ENCODE results near the gene BTBD19. TPM values are rescaled to one million over a fixed set of nuclear protein-coding genes. Genes with fewer than 3 reads are reported as not detected.

BTBD19 gene
- total RNA-seq, 4 donors from 2014 or later = 1.2 to 7.3 (median 4.4) TPM

GRCh38 chr1:44829506-44830384 is 21.4 kb downstream of the BTBD19 start:
- no peak for DNase-seq (ENCODE audit: low spot score in 2 of 2)
- WGBS = 75% methylated on average over 6 of the region's 12 CpGs
- TF ChIP-seq POLR2AphosphoS5 (IDR thresholded peaks at IDR 0.05) (no peak), POLR2A (IDR thresholded peaks at IDR 0.05) (no peak), CTCF (IDR thresholded peaks at IDR 0.05) (no peak), EP300 (IDR thresholded peaks at IDR 0.05) (no peak)
- no peak overlapping the region for H3K27ac ChIP-seq
- no peaks in the 10 kb centered on the region for H3K36me3 ChIP-seq
- no peaks in the 10 kb centered on the region for H3K9me3 ChIP-seq
- H3K27me3 ChIP-seq = no peaks in the 10 kb centered on the region
- H3K4me1 ChIP-seq = no peaks in the 10 kb centered on the region
- H3K4me3 ChIP-seq = no peak overlapping the region

DNA sequence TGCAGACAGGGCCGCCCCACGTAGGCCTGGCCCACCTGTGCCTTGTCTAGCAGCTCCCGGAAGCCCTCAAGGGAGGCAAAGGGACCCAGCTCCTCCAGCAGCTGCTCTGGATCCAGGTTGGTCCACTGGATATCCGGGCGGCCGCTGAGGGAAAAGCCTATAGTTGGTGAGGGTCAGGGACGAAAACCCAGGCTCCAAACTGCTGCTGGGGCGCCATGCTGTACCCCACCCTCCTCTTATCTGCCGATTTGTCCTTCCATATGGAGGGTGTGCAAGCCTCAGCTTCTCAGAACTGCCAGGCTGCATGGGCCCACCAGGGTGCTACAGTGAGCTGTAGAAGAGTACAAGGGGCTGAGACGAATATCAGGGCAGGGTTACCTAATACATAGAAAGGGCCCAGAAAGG is 22.6 kb downstream of the BTBD19 start:
- Histone ChIP-seq H3K4me1 (peaks cover under 1% of the 10 kb centered on the region), H3K9me3 (no peaks in the 10 kb centered on the region), H3K4me3 (no peak overlapping the region), H3K27me3 (no peaks in the 10 kb centered on the region), H3K27ac (no peak overlapping the region), H3K36me3 (no peaks in the 10 kb centered on the region)
- 80% methylated on average over 9 of the region's 10 CpGs for WGBS
- no peak for TF ChIP-seq EP300 (IDR thresholded peaks at IDR 0.05)
- TF ChIP-seq POLR2A (IDR thresholded peaks at IDR 0.05) = no peak
- no peak for TF ChIP-seq CTCF (IDR thresholded peaks at IDR 0.05)
- TF ChIP-seq POLR2AphosphoS5 (IDR thresholded peaks at IDR 0.05) = no peak
- DNase-seq (ENCODE audit: low spot score in 2 of 2) = no peak

DNA sequence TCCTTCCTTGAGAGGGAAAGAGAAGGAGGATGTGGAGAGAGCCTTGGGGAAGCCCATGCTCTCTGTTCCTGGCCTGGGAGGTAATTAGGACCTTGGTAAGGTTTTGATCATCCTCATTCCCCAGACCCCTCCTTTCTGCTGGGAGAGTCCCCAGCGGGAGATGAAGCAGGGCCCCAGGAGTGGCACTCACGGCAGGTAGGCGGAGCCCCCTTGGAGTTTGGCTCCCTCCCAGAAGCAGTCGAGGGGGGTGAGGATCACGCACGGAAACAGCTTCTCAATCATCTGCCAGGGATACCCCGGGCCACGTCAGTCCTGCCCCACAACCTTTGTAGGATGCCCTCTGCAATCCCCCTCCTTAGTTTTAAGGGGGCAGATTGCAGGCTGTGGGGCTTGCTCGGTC is 23.2 kb downstream of the BTBD19 start:
- Histone ChIP-seq H3K9me3 (no peaks in the 10 kb centered on the region), H3K27ac (no peak overlapping the region), H3K36me3 (no peaks in the 10 kb centered on the region), H3K4me3 (no peak overlapping the region), H3K4me1 (peaks cover 6% of the 10 kb centered on the region), H3K27me3 (no peaks in the 10 kb centered on the region)
- WGBS = 50% methylated on average over 2 of the region's 9 CpGs
- DNase-seq (ENCODE audit: low spot score in 2 of 2) = no peak
- TF ChIP-seq POLR2AphosphoS5 (IDR thresholded peaks at IDR 0.05) = no peak
- TF ChIP-seq EP300 (IDR thresholded peaks at IDR 0.05) = no peak
- no peak for TF ChIP-seq POLR2A (IDR thresholded peaks at IDR 0.05)
- TF ChIP-seq CTCF (IDR thresholded peaks at IDR 0.05) = no peak

- no peaks in the 10 kb centered on the region for H3K9me3 ChIP-seq
- no peaks in the 10 kb centered on the region for H3K36me3 ChIP-seq
- no peak overlapping the region for H3K4me3 ChIP-seq
- no peak for TF ChIP-seq EP300 (IDR thresholded peaks at IDR 0.05)
- H3K27me3 ChIP-seq = no peaks in the 10 kb centered on the region
- 78% methylated on average over 6 of the region's 13 CpGs for WGBS
- H3K4me1 ChIP-seq = peaks cover 6% of the 10 kb centered on the region
- DNase-seq (ENCODE audit: low spot score in 2 of 2) = no peak
- no peak overlapping the region for H3K27ac ChIP-seq
Measured at GRCh38 chr1:44832056-44832705, 23.9 kb downstream of the BTBD19 start.

DNA sequence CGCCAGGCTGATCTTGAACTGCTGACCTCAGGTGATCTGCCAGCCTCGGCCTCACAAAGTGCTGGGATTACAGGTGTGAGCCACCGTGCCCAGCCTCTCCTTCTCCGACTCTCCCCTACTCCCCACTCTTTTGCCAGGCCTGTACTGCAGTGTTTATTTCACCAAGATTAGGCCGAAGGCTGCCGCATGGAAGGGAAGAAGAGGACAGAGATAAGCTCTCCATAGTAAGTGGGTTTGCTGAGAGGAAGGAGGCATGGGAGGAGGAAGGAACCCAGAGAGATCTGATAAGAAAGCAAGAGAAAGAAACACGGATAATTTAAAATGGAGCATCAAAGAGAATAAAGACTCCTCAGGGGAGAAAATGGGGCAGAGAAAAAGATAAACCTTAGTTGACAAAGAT is 26.0 kb downstream of the BTBD19 start:
- no peaks in the 10 kb centered on the region for H3K36me3 ChIP-seq
- 70% methylated on average over 7 of the region's 7 CpGs for WGBS
- H3K27ac ChIP-seq = no peak overlapping the region
- no peaks in the 10 kb centered on the region for H3K27me3 ChIP-seq
- TF ChIP-seq POLR2AphosphoS5 (IDR thresholded peaks at IDR 0.05) = no peak
- no peak for TF ChIP-seq POLR2A (IDR thresholded peaks at IDR 0.05)
- TF ChIP-seq CTCF (IDR thresholded peaks at IDR 0.05) = no peak
- no peak for TF ChIP-seq EP300 (IDR thresholded peaks at IDR 0.05)
- H3K4me1 ChIP-seq = peaks cover 6% of the 10 kb centered on the region
- DNase-seq (ENCODE audit: low spot score in 2 of 2) = no peak
- no peaks in the 10 kb centered on the region for H3K9me3 ChIP-seq
- H3K4me3 ChIP-seq = no peak overlapping the region
